GM21825 (cell line): ENCODE measurements around the gene EEA1.
"Not testable (repeated sequence)": the region's sequence is repeated elsewhere in the genome, so short reads cannot be mapped to it uniquely, and the experiment has no call there.

Source experiments
- ATAC-seq: cut with Tn5 transposase; IDR thresholded peaks from one replicate; pipeline ENCODE4 v1.9.1; 2021; ENCODE audit warnings: mild to moderate bottlenecking, moderate library complexity; ENCODE audit not compliant: unreplicated experiment

EEA1 gene

DNA sequence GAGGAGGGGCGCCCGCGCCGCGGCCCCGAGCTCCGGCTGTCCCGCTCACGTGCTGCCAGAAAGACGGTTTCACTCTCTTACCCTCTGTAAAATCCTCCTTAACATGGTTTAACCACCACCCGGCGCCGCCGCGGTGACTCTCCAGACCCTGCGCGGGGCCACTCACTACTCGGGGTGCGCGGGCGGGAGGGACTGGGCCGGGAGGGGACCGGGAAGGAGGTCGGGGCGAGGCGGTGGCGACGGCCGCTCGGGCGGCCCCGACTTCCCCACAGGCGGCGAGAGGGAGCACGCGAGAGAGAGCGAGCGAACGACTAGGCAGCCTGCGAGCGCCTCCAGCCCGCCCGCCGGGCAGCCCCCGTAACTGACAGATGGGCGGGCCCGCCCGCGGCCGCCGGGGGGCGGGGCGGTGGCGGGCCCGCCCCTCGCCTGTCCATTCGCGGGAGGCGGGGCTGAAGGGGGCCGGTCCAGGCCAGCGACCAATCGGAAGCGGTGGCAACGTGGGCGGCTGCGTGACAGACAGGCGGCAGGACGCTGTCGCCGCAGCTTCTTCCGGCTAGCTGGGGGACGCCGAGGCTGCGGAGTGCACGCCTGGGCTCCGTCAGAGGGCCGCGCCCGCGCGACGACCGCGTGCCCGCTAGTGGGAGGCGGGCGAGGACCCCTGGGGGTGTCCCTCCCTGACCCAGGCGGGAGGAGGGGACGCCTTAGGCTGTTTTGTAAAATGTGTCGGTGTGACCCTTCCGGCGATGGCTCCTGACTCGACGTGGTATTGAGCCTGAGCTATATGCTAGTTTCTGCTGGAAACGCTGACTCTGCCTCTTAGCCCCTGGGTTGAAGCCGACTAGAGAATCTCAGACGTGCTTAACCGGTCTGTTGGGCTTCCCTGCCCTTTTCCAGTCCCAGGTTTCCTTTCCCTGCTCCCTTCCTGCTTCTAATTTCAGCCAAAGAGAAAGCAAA is at the start of gene EEA1:
Gene EEA1, minus strand, starts transcription at position 334 of the 954 bp plus-strand sequence. Its CDS starts 229 bp downstream, at position 105.
- ATAC-seq: peak; percentile 82

DNA sequence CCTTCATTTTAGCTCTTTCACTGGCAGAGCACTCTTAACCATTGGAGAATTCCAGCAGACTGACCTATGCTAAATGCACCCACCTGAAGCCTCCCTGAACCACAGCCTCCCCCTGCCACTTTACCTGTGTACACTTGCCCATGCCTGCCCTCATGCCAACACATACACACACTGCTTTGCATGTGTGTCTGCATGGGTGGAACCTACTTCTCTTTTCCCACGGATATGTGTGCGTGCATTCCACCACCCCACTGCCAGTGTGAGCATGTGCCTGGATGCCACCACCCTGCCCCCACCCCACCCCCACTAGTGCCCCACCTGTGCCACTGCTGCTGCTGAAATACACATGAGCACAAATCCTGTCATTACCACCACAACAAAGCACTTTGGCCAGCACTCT is 49.5 kb upstream of the EEA1 start:
- no peak for ATAC-seq

DNA sequence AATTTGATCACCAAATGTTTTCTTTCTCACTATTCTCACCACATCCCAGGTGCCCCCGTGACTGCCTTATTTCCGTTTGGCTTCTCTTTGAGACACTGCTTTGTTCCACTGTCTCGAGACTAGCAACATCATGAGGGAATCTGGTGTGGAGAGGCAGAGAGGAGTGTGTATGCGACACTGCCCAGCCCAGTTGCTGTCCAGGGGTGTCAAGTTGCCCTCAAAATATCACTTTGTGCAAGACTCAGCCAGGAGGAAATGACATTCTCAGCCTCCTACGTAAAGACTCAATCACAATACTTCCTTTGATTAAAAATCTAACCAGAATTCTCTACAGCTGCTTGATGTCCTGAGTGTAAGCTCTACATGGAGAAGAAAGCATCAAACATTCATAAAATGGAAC is 48.2 kb upstream of the EEA1 start:
- ATAC-seq: no peak

DNA sequence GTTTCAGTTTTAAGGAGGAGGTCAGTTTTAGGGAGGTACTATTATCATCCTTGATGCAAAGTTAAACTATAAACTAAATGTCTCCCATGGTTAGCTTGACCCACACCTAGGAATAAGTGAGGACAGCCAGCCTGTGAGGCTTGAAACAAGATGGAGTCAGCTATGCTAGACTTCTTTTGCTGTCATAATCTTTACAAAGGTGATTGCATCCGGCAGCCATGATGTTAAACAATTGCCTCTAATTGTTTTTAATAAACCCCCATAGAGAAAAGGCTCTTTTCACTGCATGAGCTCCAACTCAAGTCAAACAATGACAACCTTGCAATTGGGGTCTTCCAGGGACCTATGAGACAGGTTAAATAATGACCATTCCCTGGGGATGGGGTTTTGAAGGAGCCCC is 45.7 kb upstream of the EEA1 start:
- no peak for ATAC-seq

DNA sequence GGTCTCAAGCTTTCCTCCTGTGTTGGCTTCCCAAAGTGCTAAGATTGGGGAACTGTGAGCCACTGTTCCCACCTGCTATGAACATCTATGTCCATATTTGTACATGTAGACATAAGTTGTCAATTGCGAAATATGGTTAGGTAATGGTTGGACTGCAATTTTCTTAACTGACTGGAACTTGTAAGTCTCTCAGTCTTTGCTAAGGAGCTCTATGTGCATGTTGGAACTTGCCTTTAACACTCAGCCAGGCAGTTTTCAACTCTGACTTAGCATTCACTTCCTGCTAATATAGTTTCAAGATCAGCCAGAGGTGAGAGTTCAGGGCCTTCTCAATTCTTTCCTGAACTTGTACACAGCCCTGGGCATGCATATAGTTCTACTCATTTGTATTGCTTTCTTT is 44.5 kb upstream of the EEA1 start:
- ATAC-seq: no peak

DNA sequence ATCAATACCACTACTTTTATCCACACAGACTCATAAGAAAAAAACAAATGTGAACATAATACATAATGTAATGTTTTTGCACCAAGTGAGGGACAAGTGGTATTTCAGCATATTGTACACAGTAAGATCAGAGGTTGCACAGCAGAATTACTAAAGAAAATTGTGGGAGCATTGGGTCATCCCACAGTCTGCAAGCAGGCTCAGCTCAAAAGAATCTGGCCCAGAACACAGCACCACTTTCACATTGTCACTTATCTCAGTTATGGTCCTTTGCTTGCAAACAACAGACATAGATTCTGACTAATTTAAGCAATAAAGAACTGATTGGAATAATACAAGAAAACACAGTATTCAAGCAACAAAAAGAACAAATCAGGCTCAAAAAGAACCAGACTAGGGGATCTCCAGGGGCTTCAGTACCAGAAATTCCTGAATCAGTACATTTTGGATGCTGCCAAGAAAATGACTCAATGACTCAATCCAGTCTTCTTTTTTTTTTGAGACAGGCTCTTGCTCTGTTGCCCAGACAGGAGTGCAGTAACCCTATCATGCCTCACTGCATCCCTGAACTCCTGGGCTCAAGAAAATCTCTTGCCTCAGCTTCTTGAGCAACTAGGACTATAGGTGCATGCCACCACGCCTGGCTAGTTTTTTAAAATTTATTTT is 42.9 kb upstream of the EEA1 start:
- no peak for ATAC-seq

DNA sequence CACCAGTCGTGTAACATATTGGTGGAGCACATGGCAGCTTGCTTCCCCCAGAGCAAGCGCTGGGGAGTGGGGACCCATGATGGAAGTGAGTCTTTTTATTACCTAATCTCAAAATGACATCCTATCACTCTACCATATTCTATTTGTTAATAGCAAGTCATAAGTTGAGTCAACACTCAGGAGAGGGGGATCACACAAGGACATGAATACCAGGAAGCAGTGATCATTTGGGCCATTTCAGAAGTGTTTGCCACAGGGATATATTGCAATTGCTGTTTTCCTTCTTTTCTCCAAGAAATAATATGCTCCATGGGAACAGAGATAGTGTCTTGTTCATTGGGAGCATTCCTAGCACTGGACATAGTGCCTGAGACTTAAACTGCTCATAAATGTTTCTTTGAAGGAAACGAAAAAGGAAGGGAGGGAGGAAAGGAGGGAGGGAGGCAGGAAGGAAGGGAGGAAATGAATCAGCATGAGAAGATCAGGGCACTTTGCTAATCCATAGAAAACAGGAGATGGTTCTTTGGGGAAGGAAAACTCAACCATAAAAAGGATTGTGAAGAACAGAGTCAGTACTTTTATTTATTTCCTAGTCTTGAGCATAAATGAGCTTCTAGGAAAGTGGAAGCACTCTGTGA is 39.2 kb upstream of the EEA1 start:
- ATAC-seq: no peak

DNA sequence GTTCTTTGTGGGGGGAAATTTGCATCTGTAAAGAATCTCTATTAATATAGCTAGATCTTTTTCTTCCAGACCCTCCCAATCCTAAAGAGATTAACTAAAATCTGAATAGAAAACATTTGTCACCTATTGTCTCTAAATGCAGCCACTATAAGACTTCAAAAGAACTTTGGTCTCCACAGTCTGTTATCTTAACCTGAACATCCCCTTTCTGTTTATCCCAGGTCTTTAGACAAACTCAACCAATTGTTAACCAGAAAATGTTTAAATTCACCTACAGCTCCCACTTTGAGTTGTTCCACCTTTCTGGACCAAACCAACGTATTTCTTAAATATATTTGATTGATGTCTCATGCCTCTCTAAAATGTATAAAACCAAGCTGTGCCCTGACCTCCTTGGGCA is 35.3 kb upstream of the EEA1 start:
- not testable (repeated sequence) for ATAC-seq

DNA sequence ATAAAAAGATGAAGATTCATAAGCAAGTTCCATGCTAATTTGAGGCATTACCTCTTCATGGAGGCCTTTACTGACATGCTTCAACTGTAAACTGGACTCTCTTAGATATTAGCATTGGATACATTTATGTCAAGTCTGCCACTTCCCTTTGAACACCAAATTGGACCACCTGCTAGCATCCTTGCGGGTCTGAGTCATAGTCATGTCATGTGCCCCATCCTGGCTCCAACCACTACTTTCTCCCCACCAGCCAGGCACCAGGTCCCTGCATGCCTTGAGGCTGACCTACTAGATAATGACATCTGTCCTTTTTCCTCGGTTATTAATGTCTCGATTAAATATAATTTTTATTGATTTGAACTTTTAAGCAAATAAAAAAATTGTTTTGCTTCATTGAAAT is 32.9 kb upstream of the EEA1 start:
- no peak for ATAC-seq

DNA sequence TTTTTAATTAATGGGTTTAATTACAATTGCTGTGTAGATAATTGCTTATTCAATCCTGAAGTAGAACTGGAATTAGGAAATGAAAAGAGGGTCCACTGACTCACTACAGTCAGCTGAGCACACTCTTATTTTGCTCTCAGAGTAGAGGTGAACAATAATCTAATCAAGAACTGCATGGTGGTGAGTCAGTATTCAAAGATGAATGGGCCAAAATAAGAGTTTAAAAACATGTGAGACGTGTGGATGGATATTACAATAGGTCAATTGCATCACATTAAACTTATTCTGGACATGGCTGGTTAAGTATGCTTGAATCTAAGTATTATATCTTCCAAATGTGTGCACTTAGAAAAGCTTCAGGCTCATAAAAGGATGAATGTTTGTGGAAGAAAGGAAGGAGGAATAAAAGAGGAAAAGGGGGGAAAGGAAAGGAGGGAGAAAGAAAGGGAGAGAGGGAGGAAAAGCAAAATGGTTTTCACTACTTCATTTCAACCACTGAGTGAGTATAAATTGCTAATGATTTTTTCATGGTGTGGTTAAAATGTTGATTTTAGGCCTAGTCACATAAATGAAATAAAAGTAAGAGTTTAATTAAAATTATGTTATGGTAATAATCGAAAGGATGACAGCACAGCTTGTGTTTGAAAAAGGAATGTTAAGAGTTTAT is 27.0 kb upstream of the EEA1 start:
- ATAC-seq: no peak

DNA sequence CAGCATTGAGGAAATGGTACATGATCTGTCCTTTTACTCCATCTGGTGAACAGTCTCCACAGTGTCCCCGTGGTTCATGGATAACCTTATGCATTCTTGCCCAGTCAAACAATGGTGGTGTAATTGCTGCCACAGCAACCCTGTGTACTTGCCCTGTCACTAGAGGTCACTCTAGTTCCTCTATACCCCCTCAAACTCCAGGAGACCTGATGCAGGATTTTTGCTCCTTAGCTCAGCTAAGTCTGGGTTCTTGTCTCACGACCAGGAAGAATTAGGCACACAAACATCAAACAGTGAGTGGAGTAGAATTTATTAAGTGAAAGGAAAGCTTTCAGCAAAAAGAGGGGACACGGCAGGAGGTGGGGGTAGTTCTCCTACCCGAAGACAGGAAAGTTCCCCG is 24.7 kb upstream of the EEA1 start:
- ATAC-seq: no peak

DNA sequence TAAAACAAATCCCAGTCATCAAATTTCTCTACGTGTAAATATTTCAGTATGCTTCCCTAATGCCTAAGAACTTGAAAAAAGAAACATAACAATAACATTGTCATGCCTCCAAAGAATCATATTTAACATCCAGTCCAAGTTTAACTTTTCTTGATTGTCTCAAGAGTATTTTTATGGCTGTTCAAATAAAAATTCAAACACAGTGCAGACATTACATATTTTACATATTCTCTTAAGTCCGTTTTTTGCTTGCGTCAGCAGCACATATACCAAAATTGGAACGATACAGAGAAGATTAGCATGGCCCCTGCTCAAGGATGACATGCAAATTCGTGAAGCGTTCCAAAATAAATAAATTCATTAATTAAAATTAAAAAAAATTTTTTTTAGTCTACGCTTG is 23.3 kb upstream of the EEA1 start:
- ATAC-seq: no peak

DNA sequence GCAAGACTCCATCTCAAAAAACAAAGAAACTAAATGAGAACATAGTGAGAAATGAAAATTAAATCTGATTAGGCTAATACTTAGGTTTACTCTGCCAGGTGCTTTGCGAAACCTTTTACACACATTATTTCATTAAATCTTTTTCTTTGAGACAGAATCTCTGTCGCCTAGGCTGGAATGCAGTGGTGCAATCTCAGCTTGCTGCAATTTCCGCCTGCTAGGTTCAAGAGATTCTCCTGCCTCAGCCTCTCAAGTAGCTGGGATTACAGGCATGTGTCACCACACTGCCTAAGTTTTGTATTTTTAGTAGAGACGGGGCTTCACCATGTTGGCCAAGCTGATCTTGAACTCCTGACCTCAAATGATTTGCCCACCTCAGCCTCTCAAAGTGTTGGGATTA is 21.9 kb upstream of the EEA1 start:
- ATAC-seq: no peak

DNA sequence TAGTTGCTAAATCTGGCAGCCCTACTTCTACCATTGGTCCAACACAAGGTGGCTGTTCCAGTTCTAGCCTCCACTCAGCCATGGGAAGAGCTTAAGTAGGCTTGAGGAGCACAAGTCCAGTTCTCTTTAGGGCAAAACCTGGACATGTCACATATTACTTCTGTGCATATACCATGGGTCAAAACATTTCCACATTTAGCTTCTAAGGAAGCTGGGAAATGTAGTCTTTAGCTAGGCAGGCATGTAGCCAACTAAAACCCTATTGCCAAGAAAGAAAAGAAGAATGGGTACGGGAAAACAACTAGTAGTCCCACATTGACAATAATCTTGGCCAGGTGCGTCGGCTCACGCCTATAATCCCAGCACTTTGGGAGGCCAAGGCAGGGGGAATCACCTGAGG is 20.9 kb upstream of the EEA1 start:
- no peak for ATAC-seq

DNA sequence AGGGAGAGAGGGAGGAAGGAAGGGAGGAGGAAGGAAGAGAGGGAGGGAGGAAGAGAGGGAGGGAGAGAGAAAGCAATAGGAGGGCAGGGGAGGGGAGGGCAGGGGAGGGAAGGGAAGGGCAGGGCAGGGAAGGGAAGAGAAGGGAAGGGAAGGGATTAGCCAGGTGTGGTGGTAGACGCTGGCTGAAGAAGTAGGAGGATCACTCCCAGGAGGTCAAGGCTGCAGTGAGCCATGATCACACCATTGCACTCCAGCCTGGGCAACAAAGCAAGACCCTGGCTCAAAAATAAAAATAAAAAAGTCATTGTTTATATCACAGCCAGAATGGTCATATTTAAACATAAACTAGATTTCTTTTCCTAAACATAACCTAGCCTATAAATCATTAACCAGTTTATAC is 20.4 kb upstream of the EEA1 start:
- ATAC-seq: no peak

DNA sequence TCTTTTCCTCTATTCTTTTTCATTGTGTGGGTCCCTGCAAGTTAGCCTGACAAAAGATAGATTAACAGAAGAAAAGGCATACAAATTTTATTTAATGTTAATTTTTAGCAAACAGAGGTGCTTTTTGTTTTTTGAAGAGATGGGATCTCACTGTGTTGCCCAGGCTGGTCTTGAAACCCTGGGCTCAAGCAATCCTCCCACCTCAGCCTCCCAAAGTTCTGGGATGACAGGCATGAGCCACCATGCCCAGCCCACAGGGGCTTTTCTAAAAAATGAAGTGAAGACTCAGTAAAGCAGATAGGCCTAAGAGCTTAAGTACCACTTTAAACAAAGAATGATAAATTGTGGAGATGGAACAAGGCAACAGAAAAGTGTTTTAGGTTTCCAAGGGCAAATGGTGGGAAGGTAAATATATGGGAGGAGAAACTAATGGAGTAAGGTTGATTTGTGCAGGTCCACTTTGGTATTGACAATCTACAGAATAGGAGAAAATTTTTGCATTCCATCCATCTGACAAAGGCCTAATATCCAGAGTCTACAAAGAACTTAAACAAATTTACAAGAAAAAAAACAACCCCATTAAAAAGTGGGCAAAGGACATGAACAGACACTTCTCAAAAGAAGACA is 18.6 kb upstream of the EEA1 start:
- ATAC-seq: no peak

DNA sequence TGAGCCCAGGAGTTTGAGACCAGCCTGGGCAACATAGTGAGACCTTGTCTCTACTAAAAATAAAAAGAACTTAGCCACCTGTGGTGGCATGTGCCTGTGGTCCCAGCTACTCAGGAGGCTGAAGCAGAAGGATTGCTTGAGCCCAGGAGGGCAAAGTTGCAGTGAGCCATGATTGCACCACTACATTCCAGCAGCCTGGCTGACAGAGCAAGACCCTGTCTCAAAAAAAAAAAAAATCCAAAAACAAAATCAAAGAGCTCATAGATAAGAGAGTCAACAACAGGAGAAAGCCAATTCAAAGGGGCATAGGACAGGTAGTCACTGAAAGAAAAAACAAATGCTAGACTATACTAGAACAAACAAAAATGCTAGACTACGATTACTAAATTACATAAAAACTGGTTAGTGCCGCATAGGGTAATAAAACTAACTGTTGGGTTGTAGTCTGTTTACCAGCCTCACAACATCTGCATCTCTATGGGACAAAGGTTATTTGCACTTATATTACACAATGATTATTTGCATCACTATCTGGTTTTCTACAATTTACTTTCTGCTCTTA is 16.6 kb upstream of the EEA1 start:
- no peak for ATAC-seq

DNA sequence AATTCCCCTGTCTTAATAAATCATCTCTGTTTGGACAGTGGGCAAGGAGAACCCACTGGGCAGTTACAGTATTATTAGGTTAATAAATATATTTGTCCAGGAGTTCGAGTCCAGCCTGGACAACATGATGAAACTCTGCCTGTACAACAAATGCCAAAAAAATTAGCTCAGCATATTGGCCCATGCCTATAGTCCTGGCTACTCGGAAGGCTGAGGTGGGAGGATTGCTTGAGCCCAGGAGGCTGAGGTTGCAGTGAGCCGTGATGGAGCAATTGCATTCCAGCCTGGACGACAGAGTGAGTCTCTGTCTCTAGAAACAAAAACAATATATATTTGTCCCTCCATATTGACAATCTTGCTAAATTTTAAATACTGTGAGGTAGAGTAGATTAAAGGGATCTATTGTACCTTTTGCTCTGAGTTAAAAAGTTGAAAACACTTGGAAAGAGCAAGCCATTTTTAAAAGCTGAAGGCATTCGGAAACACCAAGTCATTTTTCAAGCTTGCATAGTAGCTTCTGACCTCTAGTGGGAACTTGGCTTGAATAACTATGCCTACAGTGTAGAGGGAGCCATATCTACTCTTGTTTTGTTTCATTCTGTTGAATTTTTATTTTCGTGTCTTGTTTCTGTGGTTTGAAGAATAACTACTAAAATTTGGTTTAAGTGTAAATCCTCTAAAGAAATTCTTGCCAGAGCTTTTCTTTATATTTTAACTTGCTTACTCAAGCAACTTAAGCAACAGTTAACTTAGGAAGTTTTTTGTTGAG is 14.6 kb upstream of the EEA1 start:
- ATAC-seq: no peak

DNA sequence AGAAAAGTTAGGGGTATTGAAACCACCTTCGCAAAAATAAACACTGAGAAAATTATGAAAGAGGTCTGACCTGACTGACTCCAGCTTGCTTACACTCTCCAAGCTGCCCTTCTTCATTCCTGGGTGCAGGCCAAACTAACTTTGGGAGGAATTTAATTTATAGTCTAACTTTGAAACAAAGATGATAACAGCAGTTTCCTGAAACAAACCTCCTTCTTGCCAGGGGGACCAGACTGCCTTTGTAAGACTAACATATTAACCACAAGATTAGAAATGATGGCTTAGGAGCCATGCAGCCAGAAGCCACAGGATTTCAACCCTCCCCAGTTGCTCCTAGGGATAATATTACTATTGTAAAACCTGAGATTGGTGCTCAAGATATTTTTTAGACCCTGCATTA is 13.8 kb upstream of the EEA1 start:
- no peak for ATAC-seq

DNA sequence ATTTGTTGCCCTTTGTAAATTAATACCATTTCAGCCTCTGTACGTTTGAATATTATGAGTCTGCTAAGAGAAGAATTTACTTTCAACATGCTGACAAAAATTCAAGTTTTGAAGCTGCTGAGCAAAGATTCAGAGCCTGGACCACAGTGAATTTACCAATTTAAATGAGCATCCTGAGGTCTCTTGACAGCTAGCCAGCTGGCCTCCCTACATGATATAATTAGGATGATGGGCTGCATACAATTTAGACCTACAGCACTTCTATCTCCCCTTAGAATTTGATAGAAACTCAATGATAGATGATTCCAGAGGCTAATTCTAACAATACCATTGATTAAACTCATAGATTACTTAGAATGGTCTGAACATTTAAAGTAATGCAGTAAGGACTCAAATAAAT is 10.0 kb upstream of the EEA1 start:
- no peak for ATAC-seq
